MCF 10A (cell line): ENCODE measurements around the gene C9orf72. TPM values are rescaled to one million over a fixed set of nuclear protein-coding genes. Genes with fewer than 3 reads are reported as not detected.
A peak's percentile ranks its signal among the peaks of the same experiment; 100 is the strongest.

ENCODE experiments used
- BruUV-seq: library from RNA; stranded (reverse); fragments of 400-500 nt; replicated peaks from 2 replicates; lab custom pipeline; 2021; lab: Mats Ljungman, UMichigan
- CTCF ChIA-PET: fragments of 300-600 bp; sonication (Branson Sonifier 250); formaldehyde crosslinking; extraction: SDS; loops from one replicate; lab custom pipeline; 2021; ENCODE audit warnings: antibody characterized with exemption, inconsistent platforms; lab: Yijun Ruan, JAX
- POLR2A ChIA-PET: fragments of 300-600, 350-650 bp; sonication (Branson Sonifier 250); formaldehyde crosslinking; extraction: SDS; loops from one replicate; lab custom pipeline; 2020; ENCODE audit warnings: antibody characterized with exemption, inconsistent platforms; lab: Yijun Ruan, JAX
- DNase-seq: peaks from one replicate; pipeline ENCODE4 v3.0.0-alpha.2; 2018; ENCODE audit not compliant: unreplicated experiment
- H3K27ac Mint-ChIP-seq: one replicate; pipeline ENCODE4 v1.8.0; 2022; ENCODE audit warnings: mild to moderate bottlenecking, low read depth, mixed read lengths; ENCODE audit not compliant: unreplicated experiment
- H3K27me3 Mint-ChIP-seq: one replicate; pipeline ENCODE4 v1.8.0; 2022; ENCODE audit warnings: mixed read lengths; ENCODE audit not compliant: insufficient read depth, unreplicated experiment
- H3K36me3 Mint-ChIP-seq: one replicate; pipeline ENCODE4 v1.8.0; 2022; ENCODE audit warnings: mild to moderate bottlenecking, moderate library complexity, mixed read lengths; ENCODE audit not compliant: insufficient read depth, unreplicated experiment
- H3K4me1 Mint-ChIP-seq: one replicate; pipeline ENCODE4 v1.8.0; 2022; ENCODE audit warnings: mixed read lengths; ENCODE audit not compliant: insufficient read depth, unreplicated experiment
- H3K4me3 Mint-ChIP-seq: one replicate; pipeline ENCODE4 v1.8.0; 2022; ENCODE audit warnings: mild to moderate bottlenecking, moderate library complexity, mixed read lengths; ENCODE audit not compliant: unreplicated experiment
- H3K9me3 Mint-ChIP-seq: one replicate; pipeline ENCODE4 v1.8.0; 2022; ENCODE audit warnings: mixed read lengths; ENCODE audit not compliant: unreplicated experiment
- intact Hi-C: fragments of 100-400 bp; cut with micrococcal nuclease; formaldehyde crosslinking; loops from 2 replicates; pipeline ENCODE4 v1.14.1; 2022
- total RNA-seq: library from RNA; stranded (reverse); gene quantifications from 2 replicates; pipeline ENCODE4 v1.2.3, GENCODE V29; 2022
- TF ChIP-seq, protein P1 (sequence below): fragments of 200-600 bp; IDR thresholded peaks from one replicate; pipeline ENCODE4 v1.8.0; 2022; ENCODE audit warnings: antibody characterized with exemption, mild to moderate bottlenecking; ENCODE audit not compliant: unreplicated experiment

The C9orf72 gene
- total RNA-seq, 1 experiment from 2014 or later: 10.0 TPM

GRCh38 chr9:27599102-27599869 lies 26.0 kb upstream of the C9orf72 start:
- POLR2A ChIA-PET: interaction anchor here (0.7 to 1.9 kb wide), 6 partner anchors 9 to 37 kb away, joined by 3 to 5 read pairs (median 4); partner anchors contain the start of gene C9orf72
- intact Hi-C loops: no loop called here
- CTCF ChIA-PET: interaction anchor here (0.6 kb wide), 2 partner anchors 254 to 1175 kb away, joined by 3 read pairs; no protein-coding TSS in a partner anchor
- H3K4me1 Mint-ChIP-seq: no peaks in the 10 kb centered on the region
- peaks cover 45% of the 10 kb centered on the region for H3K27me3 Mint-ChIP-seq
- TF ChIP-seq, protein P1, sequence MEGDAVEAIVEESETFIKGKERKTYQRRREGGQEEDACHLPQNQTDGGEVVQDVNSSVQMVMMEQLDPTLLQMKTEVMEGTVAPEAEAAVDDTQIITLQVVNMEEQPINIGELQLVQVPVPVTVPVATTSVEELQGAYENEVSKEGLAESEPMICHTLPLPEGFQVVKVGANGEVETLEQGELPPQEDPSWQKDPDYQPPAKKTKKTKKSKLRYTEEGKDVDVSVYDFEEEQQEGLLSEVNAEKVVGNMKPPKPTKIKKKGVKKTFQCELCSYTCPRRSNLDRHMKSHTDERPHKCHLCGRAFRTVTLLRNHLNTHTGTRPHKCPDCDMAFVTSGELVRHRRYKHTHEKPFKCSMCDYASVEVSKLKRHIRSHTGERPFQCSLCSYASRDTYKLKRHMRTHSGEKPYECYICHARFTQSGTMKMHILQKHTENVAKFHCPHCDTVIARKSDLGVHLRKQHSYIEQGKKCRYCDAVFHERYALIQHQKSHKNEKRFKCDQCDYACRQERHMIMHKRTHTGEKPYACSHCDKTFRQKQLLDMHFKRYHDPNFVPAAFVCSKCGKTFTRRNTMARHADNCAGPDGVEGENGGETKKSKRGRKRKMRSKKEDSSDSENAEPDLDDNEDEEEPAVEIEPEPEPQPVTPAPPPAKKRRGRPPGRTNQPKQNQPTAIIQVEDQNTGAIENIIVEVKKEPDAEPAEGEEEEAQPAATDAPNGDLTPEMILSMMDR: no peak
- peak; percentile 36 for DNase-seq
- BruUV-seq: no TSS peak
- H3K9me3 Mint-ChIP-seq: no peaks in the 10 kb centered on the region
- H3K36me3 Mint-ChIP-seq: no peaks in the 10 kb centered on the region
- no peak overlapping the region for H3K4me3 Mint-ChIP-seq
- H3K27ac Mint-ChIP-seq: no peak overlapping the region

DNA sequence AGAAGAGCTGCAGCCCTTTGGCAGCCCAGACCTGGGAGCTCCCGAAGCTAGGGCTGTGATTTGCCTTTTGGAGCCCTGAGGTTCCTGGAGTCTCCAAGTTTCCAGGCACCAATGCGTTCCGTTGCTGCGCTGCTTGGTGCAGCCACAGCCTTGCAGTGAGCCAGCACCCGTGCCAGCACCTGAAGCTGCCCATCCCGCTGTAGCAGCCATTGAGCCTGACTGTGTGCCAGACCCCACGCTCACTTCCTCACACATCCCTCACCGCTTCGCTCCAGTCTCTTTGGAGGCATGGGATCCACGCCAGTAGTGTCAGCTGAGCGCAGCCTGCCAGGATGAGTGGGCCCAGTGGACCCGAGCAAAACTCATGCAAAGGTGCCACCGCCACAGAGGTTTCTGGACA lies 22.5 kb upstream of the C9orf72 start:
- Mint-ChIP-seq H3K27me3 (peaks cover 52% of the 10 kb centered on the region), H3K36me3 (no peaks in the 10 kb centered on the region), H3K4me3 (no peak overlapping the region), H3K9me3 (no peaks in the 10 kb centered on the region), H3K27ac (no peak overlapping the region), H3K4me1 (no peaks in the 10 kb centered on the region)
- BruUV-seq: no TSS peak
- ChIA-PET POLR2A (interaction anchor here (0.6 kb wide), 1 partner anchor 22 kb away, joined by 4 read pairs; no protein-coding TSS in a partner anchor), CTCF (no interaction called here)
- no peak for DNase-seq
- TF ChIP-seq, protein P1: no peak
- intact Hi-C loops: no loop called here

- no peak overlapping the region for H3K27ac Mint-ChIP-seq
- H3K9me3 Mint-ChIP-seq: no peaks in the 10 kb centered on the region
- no peak for DNase-seq
- peaks cover 53% of the 10 kb centered on the region for H3K27me3 Mint-ChIP-seq
- no TSS peak for BruUV-seq
- intact Hi-C loops: no loop called here
- peaks cover 4% of the 10 kb centered on the region for H3K4me1 Mint-ChIP-seq
- no peaks in the 10 kb centered on the region for H3K36me3 Mint-ChIP-seq
- ChIA-PET CTCF (no interaction called here), POLR2A (no interaction called here)
- H3K4me3 Mint-ChIP-seq: no peak overlapping the region
- TF ChIP-seq, protein P1: no peak
Measured at GRCh38 chr9:27591672-27592071, 18.4 kb upstream of the C9orf72 start.

DNA sequence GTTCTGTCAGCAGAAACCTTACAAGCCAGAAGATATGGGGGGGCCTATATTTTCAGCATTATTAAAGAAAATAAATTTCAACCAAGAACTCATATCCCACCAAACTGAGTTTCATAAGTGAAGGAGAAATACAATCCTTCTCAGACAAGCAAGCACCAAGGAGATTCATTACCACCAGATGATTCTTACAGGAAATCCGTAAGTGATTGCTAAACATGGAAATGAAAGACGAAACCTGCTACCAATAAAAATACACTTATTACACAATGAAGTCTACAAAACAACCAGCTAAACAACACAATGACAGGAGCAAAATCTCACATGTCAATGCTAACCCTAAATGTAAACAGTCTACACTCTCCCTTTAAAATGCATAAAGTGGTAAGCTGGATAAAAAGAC lies 17.8 kb upstream of the C9orf72 start:
- POLR2A ChIA-PET: no interaction called here
- BruUV-seq: no TSS peak
- Mint-ChIP-seq H3K4me3 (no peak overlapping the region), H3K27ac (no peak overlapping the region), H3K27me3 (peaks cover 54% of the 10 kb centered on the region), H3K4me1 (peaks cover 4% of the 10 kb centered on the region), H3K9me3 (no peaks in the 10 kb centered on the region), H3K36me3 (no peaks in the 10 kb centered on the region)
- peak; percentile 42 for DNase-seq
- CTCF ChIA-PET: no interaction called here
- TF ChIP-seq, protein P1: no peak
- intact Hi-C loops: no loop called here
